Measurements from ENCODE around the gene SEC61B.

DNA sequence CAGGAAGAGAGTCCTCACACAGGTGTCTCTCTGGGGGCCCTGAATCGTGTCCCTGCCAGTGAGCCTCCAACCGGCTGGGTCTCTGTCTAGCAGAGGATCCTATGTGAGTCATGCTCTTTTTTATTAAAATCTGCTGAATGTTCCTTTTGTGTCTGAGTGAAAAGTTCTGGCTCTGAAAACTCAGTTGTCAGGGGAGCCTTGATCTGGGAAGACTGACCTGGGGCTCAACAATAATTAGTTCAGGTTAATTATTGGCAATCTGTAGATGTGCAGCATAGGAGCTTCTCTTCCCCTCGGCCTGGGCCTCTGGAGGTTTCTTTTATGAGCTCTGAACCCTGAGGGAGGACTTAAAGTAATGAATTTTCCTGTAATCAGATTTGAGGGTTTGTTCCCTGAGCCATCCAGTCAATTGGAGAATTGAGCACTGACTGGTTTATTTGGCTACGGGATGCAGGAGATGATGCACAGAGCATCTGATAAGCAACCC, 45.5 kb upstream of the SEC61B start:
- TF ChIP-seq, protein P1, sequence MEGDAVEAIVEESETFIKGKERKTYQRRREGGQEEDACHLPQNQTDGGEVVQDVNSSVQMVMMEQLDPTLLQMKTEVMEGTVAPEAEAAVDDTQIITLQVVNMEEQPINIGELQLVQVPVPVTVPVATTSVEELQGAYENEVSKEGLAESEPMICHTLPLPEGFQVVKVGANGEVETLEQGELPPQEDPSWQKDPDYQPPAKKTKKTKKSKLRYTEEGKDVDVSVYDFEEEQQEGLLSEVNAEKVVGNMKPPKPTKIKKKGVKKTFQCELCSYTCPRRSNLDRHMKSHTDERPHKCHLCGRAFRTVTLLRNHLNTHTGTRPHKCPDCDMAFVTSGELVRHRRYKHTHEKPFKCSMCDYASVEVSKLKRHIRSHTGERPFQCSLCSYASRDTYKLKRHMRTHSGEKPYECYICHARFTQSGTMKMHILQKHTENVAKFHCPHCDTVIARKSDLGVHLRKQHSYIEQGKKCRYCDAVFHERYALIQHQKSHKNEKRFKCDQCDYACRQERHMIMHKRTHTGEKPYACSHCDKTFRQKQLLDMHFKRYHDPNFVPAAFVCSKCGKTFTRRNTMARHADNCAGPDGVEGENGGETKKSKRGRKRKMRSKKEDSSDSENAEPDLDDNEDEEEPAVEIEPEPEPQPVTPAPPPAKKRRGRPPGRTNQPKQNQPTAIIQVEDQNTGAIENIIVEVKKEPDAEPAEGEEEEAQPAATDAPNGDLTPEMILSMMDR (conservative IDR thresholded peaks at IDR 0.05; ENCODE audit: low read depth in 2 of 2), result no peak
- TF ChIP-seq EZH2phosphoT487 (IDR thresholded peaks at IDR 0.05; ENCODE audit: unreplicated experiment) (no peak), EZH2 (IDR thresholded peaks at IDR 0.05; ENCODE audit: low read depth, unreplicated experiment) (no peak), ETS1 (IDR thresholded peaks at IDR 0.05) (no peak), POLR2AphosphoS5 (IDR thresholded peaks at IDR 0.05; ENCODE audit: low read depth) (no peak), CREB1 (CRISPR knock-in tag; IDR thresholded peaks at IDR 0.05; ENCODE audit: low read depth) (no peak), JUNB (IDR thresholded peaks at IDR 0.05; ENCODE audit: unreplicated experiment) (no peak)
- TF ChIP-seq, protein P2, sequence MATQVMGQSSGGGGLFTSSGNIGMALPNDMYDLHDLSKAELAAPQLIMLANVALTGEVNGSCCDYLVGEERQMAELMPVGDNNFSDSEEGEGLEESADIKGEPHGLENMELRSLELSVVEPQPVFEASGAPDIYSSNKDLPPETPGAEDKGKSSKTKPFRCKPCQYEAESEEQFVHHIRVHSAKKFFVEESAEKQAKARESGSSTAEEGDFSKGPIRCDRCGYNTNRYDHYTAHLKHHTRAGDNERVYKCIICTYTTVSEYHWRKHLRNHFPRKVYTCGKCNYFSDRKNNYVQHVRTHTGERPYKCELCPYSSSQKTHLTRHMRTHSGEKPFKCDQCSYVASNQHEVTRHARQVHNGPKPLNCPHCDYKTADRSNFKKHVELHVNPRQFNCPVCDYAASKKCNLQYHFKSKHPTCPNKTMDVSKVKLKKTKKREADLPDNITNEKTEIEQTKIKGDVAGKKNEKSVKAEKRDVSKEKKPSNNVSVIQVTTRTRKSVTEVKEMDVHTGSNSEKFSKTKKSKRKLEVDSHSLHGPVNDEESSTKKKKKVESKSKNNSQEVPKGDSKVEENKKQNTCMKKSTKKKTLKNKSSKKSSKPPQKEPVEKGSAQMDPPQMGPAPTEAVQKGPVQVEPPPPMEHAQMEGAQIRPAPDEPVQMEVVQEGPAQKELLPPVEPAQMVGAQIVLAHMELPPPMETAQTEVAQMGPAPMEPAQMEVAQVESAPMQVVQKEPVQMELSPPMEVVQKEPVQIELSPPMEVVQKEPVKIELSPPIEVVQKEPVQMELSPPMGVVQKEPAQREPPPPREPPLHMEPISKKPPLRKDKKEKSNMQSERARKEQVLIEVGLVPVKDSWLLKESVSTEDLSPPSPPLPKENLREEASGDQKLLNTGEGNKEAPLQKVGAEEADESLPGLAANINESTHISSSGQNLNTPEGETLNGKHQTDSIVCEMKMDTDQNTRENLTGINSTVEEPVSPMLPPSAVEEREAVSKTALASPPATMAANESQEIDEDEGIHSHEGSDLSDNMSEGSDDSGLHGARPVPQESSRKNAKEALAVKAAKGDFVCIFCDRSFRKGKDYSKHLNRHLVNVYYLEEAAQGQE (IDR thresholded peaks at IDR 0.05; ENCODE audit: unreplicated experiment), result no peak
